Skeletal muscle satellite cell (primary cell): Measurements from ENCODE around the gene SLPI.

Experiments used
- H3K27me3 ChIP-seq: 2 replicates; pipeline ENCODE4 v1.7.0; 2013; ENCODE audit warnings: low read length; ENCODE audit not compliant: control insufficient read depth, insufficient read depth
- H3K36me3 ChIP-seq: 2 replicates; pipeline ENCODE4 v1.7.0; 2013; ENCODE audit warnings: mild to moderate bottlenecking, control low read depth, low read length; ENCODE audit not compliant: insufficient read depth
- H3K4me1 ChIP-seq: 2 replicates; pipeline ENCODE4 v1.7.0; 2013; ENCODE audit warnings: low read length; ENCODE audit not compliant: control insufficient read depth, insufficient read depth
- H3K4me2 ChIP-seq: 2 replicates; pipeline ENCODE4 v1.7.0; 2013; ENCODE audit warnings: mild to moderate bottlenecking, low read length
- H3K4me3 ChIP-seq: 2 replicates; pipeline ENCODE4 v1.7.0; 2013; ENCODE audit warnings: low read length
- H3K9ac ChIP-seq: 2 replicates; pipeline ENCODE4 v1.7.0; 2013; ENCODE audit warnings: mild to moderate bottlenecking, low read depth, low read length, moderate library complexity
- H3K9me3 ChIP-seq: replicated peaks from 2 replicates; pipeline ENCODE4 v1.7.0; 2013; ENCODE audit warnings: mild to moderate bottlenecking, control low read depth, low read length

Gene SLPI

GRCh38 chr20:45209924-45210323 lies 44.4 kb downstream of the SLPI start:
- H3K9ac ChIP-seq, result no peak overlapping the region
- H3K27me3 ChIP-seq, result peaks cover 15% of the 10 kb centered on the region
- H3K36me3 ChIP-seq, result no peaks in the 10 kb centered on the region

GRCh38 chr20:45206725-45207124 lies 47.6 kb downstream of the SLPI start, which contains the start of gene SEMG1:
Gene SEMG1 (plus strand): TSS chr20:45207033. CDS start chr20:45207054, 21 bp downstream.
- no peak within 1 kb of the TSS for H3K4me3 ChIP-seq

More at GRCh38 chr20:45209924-45210323, 44.4 kb downstream of the SLPI start:
- Histone ChIP-seq H3K4me1 (no peaks in the 10 kb centered on the region), H3K4me3 (no peak overlapping the region), H3K9me3 (no peaks in the 10 kb centered on the region), H3K4me2 (no peak overlapping the region)

More at GRCh38 chr20:45206725-45207124, 47.6 kb downstream of the SLPI start, which contains the start of gene SEMG1:
- Histone ChIP-seq H3K9ac (no peak within 1 kb of the TSS), H3K4me1 (no peaks in the 10 kb centered on the region), H3K4me2 (no peak within 1 kb of the TSS), H3K9me3 (no peaks in the 10 kb centered on the region), H3K36me3 (no peaks in the 10 kb centered on the region), H3K27me3 (peaks cover 13% of the 10 kb centered on the region)
